PC-9 (cell line): ENCODE measurements around the gene SELENON. TPM values are rescaled to one million over a fixed set of nuclear protein-coding genes. Genes with fewer than 3 reads are reported as not detected.

Experiments used
- BruUV-seq: library from RNA; stranded (reverse); fragments of 400-500 nt; replicated peaks from 2 replicates; lab custom pipeline; 2021; lab: Mats Ljungman, UMichigan
- CTCF ChIA-PET: fragments of 300-600 bp; sonication (Branson Sonifier 250); formaldehyde crosslinking; loops from one replicate; lab custom pipeline; 2022; ENCODE audit warnings: antibody characterized with exemption; lab: Charles Lee
- POLR2A ChIA-PET: fragments of 300-600 bp; sonication (Branson Sonifier 250); formaldehyde crosslinking; loops from one replicate; lab custom pipeline; 2022; ENCODE audit warnings: antibody characterized with exemption; ENCODE audit not compliant: unreplicated experiment; lab: Charles Lee
- DNase-seq, 2 experiments: peaks; one replicate each; pipeline versions ENCODE4 v3.0.0 to v3.0.0-alpha.2; 2015 to 2022; ENCODE audit warnings: mixed read lengths in 1 of 2
- H2AFZ ChIP-seq: fragments of 200-600 bp; sonication (generic); 2 replicates; pipeline ENCODE4 v1.8.1; 2017; ENCODE audit warnings: antibody characterized with exemption
- H3F3A ChIP-seq: fragments of 200-600 bp; sonication (generic); 2 replicates; pipeline ENCODE4 v1.8.1; 2017; ENCODE audit warnings: antibody characterized with exemption, mild to moderate bottlenecking, low read depth; ENCODE audit not compliant: insufficient read depth
- H3K27ac ChIP-seq: fragments of 200-600 bp; sonication (generic); 2 replicates; pipeline ENCODE4 v1.6.1; 2016; ENCODE audit warnings: mixed run types
- H3K27me3 ChIP-seq: fragments of 200-600 bp; sonication (generic); 2 replicates; pipeline ENCODE4 v1.6.1; 2016; ENCODE audit warnings: low read depth, mixed run types; ENCODE audit not compliant: insufficient read depth
- H3K36me3 ChIP-seq: fragments of 200-600 bp; sonication (generic); 2 replicates; pipeline ENCODE4 v1.6.1; 2016; ENCODE audit warnings: low read depth, mixed run types
- H3K4me1 ChIP-seq: fragments of 200-600 bp; sonication (generic); replicated peaks from 2 replicates; pipeline ENCODE4 v1.6.1; 2016; ENCODE audit warnings: mixed run types; ENCODE audit not compliant: insufficient read depth
- H3K4me2 ChIP-seq: fragments of 200-600 bp; sonication (generic); 2 replicates; pipeline ENCODE4 v1.6.1; 2017; ENCODE audit warnings: mixed run types
- H3K4me3 ChIP-seq: fragments of 200-600 bp; sonication (generic); 2 replicates; pipeline ENCODE4 v1.6.1; 2016; ENCODE audit warnings: mixed run types
- H3K79me2 ChIP-seq: fragments of 200-600 bp; sonication (generic); 2 replicates; pipeline ENCODE4 v1.6.1; 2017; ENCODE audit warnings: low read depth, mixed run types
- H3K9me2 ChIP-seq: fragments of 200-600 bp; sonication (generic); 2 replicates; pipeline ENCODE4 v1.8.1; 2017; ENCODE audit warnings: mild to moderate bottlenecking; ENCODE audit not compliant: insufficient read depth
- H3K9me3 ChIP-seq: fragments of 200-600 bp; sonication (generic); 2 replicates; pipeline ENCODE4 v1.8.1; 2016; ENCODE audit warnings: low read depth; ENCODE audit not compliant: insufficient read depth
- H4K20me1 ChIP-seq: fragments of 200-600 bp; sonication (generic); 2 replicates; pipeline ENCODE4 v1.8.1; 2017; ENCODE audit not compliant: insufficient read depth
- CTCF ChIP-seq: fragments of 200-600 bp; sonication (generic); conservative IDR thresholded peaks from 2 replicates; pipeline ENCODE4 v1.6.1; 2017; ENCODE audit warnings: mixed run types, antibody characterized with exemption, mild to moderate bottlenecking, moderate library complexity
- EZH2 ChIP-seq: fragments of 200-600 bp; sonication (generic); IDR thresholded peaks from 2 replicates; pipeline ENCODE4 v1.8.0; 2017; ENCODE audit warnings: antibody characterized with exemption, low read depth
- intact Hi-C: fragments of 100-400 bp; cut with micrococcal nuclease; formaldehyde crosslinking; loops from one replicate; pipeline ENCODE4 v1.10.0; 2022; ENCODE audit not compliant: unreplicated experiment
- total RNA-seq: library from RNA; stranded (reverse); gene quantifications from 2 replicates; pipeline ENCODE4 v1.2.3, GENCODE V29; 2021

Gene SELENON
- total RNA-seq, 1 experiment from 2014 or later, result 44.3 TPM

DNA sequence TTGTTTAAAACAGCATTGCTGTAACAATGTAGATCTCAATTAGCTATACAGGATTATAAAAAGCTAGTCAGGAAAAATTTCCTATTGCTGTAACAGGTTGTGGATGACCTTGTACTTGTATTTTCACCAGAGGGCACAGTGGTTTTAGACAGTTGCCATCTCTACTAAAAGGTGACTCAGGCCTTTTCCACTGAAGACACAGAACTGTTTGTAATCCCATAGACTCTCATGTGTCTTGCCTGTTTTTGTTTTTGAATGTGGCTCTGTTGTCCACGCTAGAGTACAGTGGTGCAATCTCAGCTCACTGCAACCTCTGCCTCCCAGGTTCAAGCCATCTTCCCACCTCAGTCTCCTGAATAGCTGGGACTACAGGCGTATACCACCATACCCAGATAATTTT lies 25.6 kb downstream of the SELENON start:
- H2AFZ ChIP-seq, result no peak overlapping the region
- ChIA-PET POLR2A (interaction anchor here (0.6 kb wide), 1 partner anchor 38 kb away, joined by 3 read pairs; no protein-coding TSS in a partner anchor), CTCF (interaction anchor here (0.6 kb wide), 1 partner anchor 388 kb away, joined by 6 read pairs; no protein-coding TSS in a partner anchor)
- peaks cover 6% of the 10 kb centered on the region; the same call in 1 of the 2 replicates for H3K4me1 ChIP-seq
- H3K9me2 ChIP-seq, result no peaks in the 10 kb centered on the region
- DNase-seq, result no peak
- H3K27ac ChIP-seq, result no peak overlapping the region
- no peaks in the 10 kb centered on the region for H3F3A ChIP-seq
- peaks cover 15% of the 10 kb centered on the region for H3K79me2 ChIP-seq
- no peak overlapping the region for H3K4me2 ChIP-seq
- intact Hi-C loops, result no loop called here
- no peaks in the 10 kb centered on the region; the same call in 1 of the 2 replicates for H3K36me3 ChIP-seq
- no peaks in the 10 kb centered on the region for H3K27me3 ChIP-seq
- H3K9me3 ChIP-seq, result no peaks in the 10 kb centered on the region
- TF ChIP-seq EZH2, result no peak
- TF ChIP-seq CTCF, result no peak
- no peak overlapping the region for H3K4me3 ChIP-seq
- no TSS peak for BruUV-seq
- H4K20me1 ChIP-seq, result no peaks in the 10 kb centered on the region

- CTCF ChIA-PET, result no interaction called here
- DNase-seq, result no peak
- Histone ChIP-seq H3K4me3 (no peak overlapping the region), H3K9me3 (no peaks in the 10 kb centered on the region), H3K79me2 (peaks cover 5% of the 10 kb centered on the region; the same call in 1 of the 2 replicates), H3K36me3 (no peaks in the 10 kb centered on the region; the same call in 1 of the 2 replicates), H3K9me2 (no peaks in the 10 kb centered on the region), H3K4me2 (no peak overlapping the region), H2AFZ (no peak overlapping the region), H3K4me1 (no peaks in the 10 kb centered on the region), H4K20me1 (no peaks in the 10 kb centered on the region), H3K27me3 (no peaks in the 10 kb centered on the region), H3K27ac (no peak overlapping the region), H3F3A (no peaks in the 10 kb centered on the region)
- no TSS peak for BruUV-seq
- intact Hi-C loops, result no loop called here
- TF ChIP-seq EZH2 (no peak), CTCF (no peak)
- POLR2A ChIA-PET, result no interaction called here
Observed at GRCh38 chr1:25826571-25826970, 26.6 kb downstream of the SELENON start.

GRCh38 chr1:25828491-25828890 lies 28.5 kb downstream of the SELENON start:
- H3K27ac ChIP-seq, result no peak overlapping the region
- H3K4me3 ChIP-seq, result no peak overlapping the region
- no peaks in the 10 kb centered on the region for H3K79me2 ChIP-seq
- H3K9me3 ChIP-seq, result no peaks in the 10 kb centered on the region
- POLR2A ChIA-PET, result interaction anchor here (0.6 kb wide), 1 partner anchor 17 kb away, joined by 5 read pairs; no protein-coding TSS in a partner anchor
- no peaks in the 10 kb centered on the region; the same call in 1 of the 2 replicates for H3K36me3 ChIP-seq
- TF ChIP-seq EZH2 (no peak), CTCF (no peak)
- H3F3A ChIP-seq, result no peaks in the 10 kb centered on the region
- H3K4me1 ChIP-seq, result no peaks in the 10 kb centered on the region
- H3K27me3 ChIP-seq, result no peaks in the 10 kb centered on the region
- DNase-seq, result no peak
- no peaks in the 10 kb centered on the region for H4K20me1 ChIP-seq
- CTCF ChIA-PET, result interaction anchor here (0.6 kb wide), 1 partner anchor 169 kb away, joined by 4 read pairs; the partner anchor contains the start of gene PAFAH2
- H2AFZ ChIP-seq, result no peak overlapping the region
- no peaks in the 10 kb centered on the region for H3K9me2 ChIP-seq
- no peak overlapping the region for H3K4me2 ChIP-seq
- BruUV-seq, result no TSS peak
- intact Hi-C loops, result no loop called here
